B cell (primary cell): ENCODE results near the gene MKRN2.

Source experiments
- EZH2 ChIP-seq: IDR thresholded peaks from 2 replicates; pipeline ENCODE4 v1.6.1; 2012; ENCODE audit warnings: borderline replicate concordance, low read depth, mild to moderate bottlenecking, moderate library complexity, low read length; ENCODE audit not compliant: insufficient read depth, poor library complexity, severe bottlenecking
- TF ChIP-seq, protein P1 (sequence below): fragments of 200-600 bp; IDR thresholded peaks from one replicate; pipeline ENCODE4 v1.8.0; 2022; ENCODE audit warnings: antibody characterized with exemption, mild to moderate bottlenecking

DNA sequence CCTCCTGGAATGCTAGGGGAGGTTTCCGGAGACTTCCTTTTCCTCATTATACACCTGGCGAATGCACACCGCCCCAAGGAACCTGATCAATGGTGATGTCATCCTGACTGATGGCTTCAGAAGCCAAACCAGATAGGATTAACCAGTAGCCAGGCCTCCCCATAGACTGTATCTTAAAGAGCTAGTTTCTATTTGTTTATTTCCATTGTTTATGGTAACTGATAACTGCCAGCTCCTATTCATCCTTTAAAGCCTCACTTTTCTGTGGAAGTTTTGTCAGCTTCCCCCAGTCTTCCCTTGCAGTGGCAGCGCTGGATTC is 11.5 kb upstream of the MKRN2 start, which contains the start of gene MKRN2OS:
- TF ChIP-seq, protein P1, sequence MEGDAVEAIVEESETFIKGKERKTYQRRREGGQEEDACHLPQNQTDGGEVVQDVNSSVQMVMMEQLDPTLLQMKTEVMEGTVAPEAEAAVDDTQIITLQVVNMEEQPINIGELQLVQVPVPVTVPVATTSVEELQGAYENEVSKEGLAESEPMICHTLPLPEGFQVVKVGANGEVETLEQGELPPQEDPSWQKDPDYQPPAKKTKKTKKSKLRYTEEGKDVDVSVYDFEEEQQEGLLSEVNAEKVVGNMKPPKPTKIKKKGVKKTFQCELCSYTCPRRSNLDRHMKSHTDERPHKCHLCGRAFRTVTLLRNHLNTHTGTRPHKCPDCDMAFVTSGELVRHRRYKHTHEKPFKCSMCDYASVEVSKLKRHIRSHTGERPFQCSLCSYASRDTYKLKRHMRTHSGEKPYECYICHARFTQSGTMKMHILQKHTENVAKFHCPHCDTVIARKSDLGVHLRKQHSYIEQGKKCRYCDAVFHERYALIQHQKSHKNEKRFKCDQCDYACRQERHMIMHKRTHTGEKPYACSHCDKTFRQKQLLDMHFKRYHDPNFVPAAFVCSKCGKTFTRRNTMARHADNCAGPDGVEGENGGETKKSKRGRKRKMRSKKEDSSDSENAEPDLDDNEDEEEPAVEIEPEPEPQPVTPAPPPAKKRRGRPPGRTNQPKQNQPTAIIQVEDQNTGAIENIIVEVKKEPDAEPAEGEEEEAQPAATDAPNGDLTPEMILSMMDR: no peak
- TF ChIP-seq EZH2: no peak
